ENCODE results near the gene CD38.
"Not testable (repeated sequence)": the region's sequence is repeated elsewhere in the genome, so short reads cannot be mapped to it uniquely, and the experiment has no call there.

CD38 gene

GRCh38 chr4:15799701-15800100, 21.6 kb downstream of the CD38 start:
- H3K9ac ChIP-seq (ENCODE audit: low read depth, low read length) = no peak overlapping the region
- no peak overlapping the region for H3K27ac ChIP-seq (ENCODE audit: low read depth, low read length)
- 89% methylated on average over 2 of the region's 2 CpGs for WGBS
- H3K9me3 ChIP-seq (ENCODE audit: insufficient read depth, low read depth, low read length) = peaks cover 6% of the 10 kb centered on the region; the same call in 1 of the 2 replicates
- H3K36me3 ChIP-seq (ENCODE audit: insufficient read depth, low read length) = no peaks in the 10 kb centered on the region
- H3K4me3 ChIP-seq (ENCODE audit: low read length) = no peak overlapping the region
- H3K4me1 ChIP-seq (ENCODE audit: insufficient read depth, low read length) = no peaks in the 10 kb centered on the region
- no peaks in the 10 kb centered on the region for H3K27me3 ChIP-seq (ENCODE audit: insufficient read depth, low read length)

- H3K27ac ChIP-seq (ENCODE audit: low read depth, low read length); H3K4me3 ChIP-seq (ENCODE audit: low read length); H3K36me3 ChIP-seq (ENCODE audit: insufficient read depth, low read length); H3K9me3 ChIP-seq (ENCODE audit: insufficient read depth, low read depth, low read length); H3K27me3 ChIP-seq (ENCODE audit: insufficient read depth, low read length); H3K9ac ChIP-seq (ENCODE audit: low read depth, low read length); H3K4me1 ChIP-seq (ENCODE audit: insufficient read depth, low read length): not testable (repeated sequence)
Observed at GRCh38 chr4:15802497-15802896, 24.4 kb downstream of the CD38 start.

GRCh38 chr4:15805583-15806517, 27.7 kb downstream of the CD38 start:
- H3K4me3 ChIP-seq (ENCODE audit: low read length) = no peak overlapping the region
- H3K27me3 ChIP-seq (ENCODE audit: insufficient read depth, low read length) = no peaks in the 10 kb centered on the region
- no peaks in the 10 kb centered on the region for H3K4me1 ChIP-seq (ENCODE audit: insufficient read depth, low read length)
- no peak overlapping the region for H3K27ac ChIP-seq (ENCODE audit: low read depth, low read length)
- no peaks in the 10 kb centered on the region for H3K9me3 ChIP-seq (ENCODE audit: insufficient read depth, low read depth, low read length)
- H3K9ac ChIP-seq (ENCODE audit: low read depth, low read length) = no peak overlapping the region
- no peaks in the 10 kb centered on the region for H3K36me3 ChIP-seq (ENCODE audit: insufficient read depth, low read length)
- WGBS = 65% methylated on average over 5 of the region's 5 CpGs

- 92% methylated on average over 5 of the region's 5 CpGs for WGBS
- Histone ChIP-seq H3K9ac (ENCODE audit: low read depth, low read length) (no peak overlapping the region), H3K27ac (ENCODE audit: low read depth, low read length) (no peak overlapping the region)
Observed at GRCh38 chr4:15809058-15809457, 30.9 kb downstream of the CD38 start.

GRCh38 chr4:15809466-15809865, 31.3 kb downstream of the CD38 start:
- peaks cover 5% of the 10 kb centered on the region; the same call in 1 of the 2 replicates for H3K4me1 ChIP-seq (ENCODE audit: insufficient read depth, low read length)
- no peaks in the 10 kb centered on the region for H3K9me3 ChIP-seq (ENCODE audit: insufficient read depth, low read depth, low read length)
- H3K27me3 ChIP-seq (ENCODE audit: insufficient read depth, low read length) = no peaks in the 10 kb centered on the region
- H3K27ac ChIP-seq (ENCODE audit: low read depth, low read length) = no peak overlapping the region
- H3K4me3 ChIP-seq (ENCODE audit: low read length) = no peak overlapping the region
- no peak overlapping the region for H3K9ac ChIP-seq (ENCODE audit: low read depth, low read length)
- WGBS = 83% methylated on average over 5 of the region's 5 CpGs
- no peaks in the 10 kb centered on the region for H3K36me3 ChIP-seq (ENCODE audit: insufficient read depth, low read length)

More at GRCh38 chr4:15809058-15809457, 30.9 kb downstream of the CD38 start:
- Histone ChIP-seq H3K4me3 (ENCODE audit: low read length) (no peak overlapping the region), H3K9me3 (ENCODE audit: insufficient read depth, low read depth, low read length) (no peaks in the 10 kb centered on the region), H3K36me3 (ENCODE audit: insufficient read depth, low read length) (no peaks in the 10 kb centered on the region), H3K4me1 (ENCODE audit: insufficient read depth, low read length) (peaks cover 5% of the 10 kb centered on the region; the same call in 1 of the 2 replicates), H3K27me3 (ENCODE audit: insufficient read depth, low read length) (no peaks in the 10 kb centered on the region)

- Histone ChIP-seq H3K4me1 (ENCODE audit: insufficient read depth, low read length) (peaks cover 5% of the 10 kb centered on the region; the same call in 1 of the 2 replicates), H3K36me3 (ENCODE audit: insufficient read depth, low read length) (no peaks in the 10 kb centered on the region), H3K9ac (ENCODE audit: low read depth, low read length) (no peak overlapping the region), H3K9me3 (ENCODE audit: insufficient read depth, low read depth, low read length) (no peaks in the 10 kb centered on the region), H3K4me3 (ENCODE audit: low read length) (no peak overlapping the region), H3K27me3 (ENCODE audit: insufficient read depth, low read length) (no peaks in the 10 kb centered on the region), H3K27ac (ENCODE audit: low read depth, low read length) (no peak overlapping the region)
- 94% methylated on average over 2 of the region's 2 CpGs for WGBS
Observed at GRCh38 chr4:15811703-15812337, 33.7 kb downstream of the CD38 start.

GRCh38 chr4:15832523-15833451, 54.7 kb downstream of the CD38 start:
- Histone ChIP-seq H3K27ac (ENCODE audit: low read depth, low read length) (no peak overlapping the region), H3K27me3 (ENCODE audit: insufficient read depth, low read length) (no peaks in the 10 kb centered on the region), H3K36me3 (ENCODE audit: insufficient read depth, low read length) (no peaks in the 10 kb centered on the region), H3K9ac (ENCODE audit: low read depth, low read length) (no peak overlapping the region), H3K9me3 (ENCODE audit: insufficient read depth, low read depth, low read length) (no peaks in the 10 kb centered on the region), H3K4me1 (ENCODE audit: insufficient read depth, low read length) (no peaks in the 10 kb centered on the region), H3K4me3 (ENCODE audit: low read length) (no peak overlapping the region)
- 89% methylated on average over 2 of the region's 3 CpGs for WGBS

GRCh38 chr4:15833801-15834200, 55.7 kb downstream of the CD38 start:
- Histone ChIP-seq H3K27me3 (ENCODE audit: insufficient read depth, low read length) (no peaks in the 10 kb centered on the region), H3K27ac (ENCODE audit: low read depth, low read length) (no peak overlapping the region), H3K9me3 (ENCODE audit: insufficient read depth, low read depth, low read length) (no peaks in the 10 kb centered on the region), H3K4me1 (ENCODE audit: insufficient read depth, low read length) (no peaks in the 10 kb centered on the region), H3K9ac (ENCODE audit: low read depth, low read length) (no peak overlapping the region), H3K4me3 (ENCODE audit: low read length) (no peak overlapping the region), H3K36me3 (ENCODE audit: insufficient read depth, low read length) (no peaks in the 10 kb centered on the region)
- WGBS = 97% methylated on average over 1 of the region's 1 CpG

- no peaks in the 10 kb centered on the region for H3K4me1 ChIP-seq (ENCODE audit: insufficient read depth, low read length)
- no peak overlapping the region for H3K9ac ChIP-seq (ENCODE audit: low read depth, low read length)
- H3K36me3 ChIP-seq (ENCODE audit: insufficient read depth, low read length) = no peaks in the 10 kb centered on the region
- 0 out of 2 replicates have a peak, but pooled peaks cover 4% of the 10 kb centered on the region for H3K9me3 ChIP-seq (ENCODE audit: insufficient read depth, low read depth, low read length)
- H3K27me3 ChIP-seq (ENCODE audit: insufficient read depth, low read length) = no peaks in the 10 kb centered on the region
- H3K4me3 ChIP-seq (ENCODE audit: low read length) = no peak overlapping the region
- H3K27ac ChIP-seq (ENCODE audit: low read depth, low read length) = no peak overlapping the region
Observed at GRCh38 chr4:15836362-15836761, 58.2 kb downstream of the CD38 start.

GRCh38 chr4:15837591-15837990, 59.5 kb downstream of the CD38 start:
- Histone ChIP-seq H3K4me3 (ENCODE audit: low read length) (no peak overlapping the region), H3K36me3 (ENCODE audit: insufficient read depth, low read length) (no peaks in the 10 kb centered on the region), H3K27me3 (ENCODE audit: insufficient read depth, low read length) (no peaks in the 10 kb centered on the region), H3K27ac (ENCODE audit: low read depth, low read length) (no peak overlapping the region), H3K9ac (ENCODE audit: low read depth, low read length) (no peak overlapping the region), H3K4me1 (ENCODE audit: insufficient read depth, low read length) (no peaks in the 10 kb centered on the region), H3K9me3 (ENCODE audit: insufficient read depth, low read depth, low read length) (0 out of 2 replicates have a peak, but pooled peaks cover 4% of the 10 kb centered on the region)
- WGBS = 96% methylated on average over 1 of the region's 1 CpG
